GM06990 (cell line): ENCODE measurements around the gene TAOK3.

Experiments
- DNase-seq: peaks from one replicate; pipeline ENCODE4 v3.0.0-alpha.2; 2011; ENCODE audit not compliant: insufficient read length; ENCODE audit errors: extremely low read depth
- H3K27me3 ChIP-seq: replicated peaks from 2 replicates; pipeline ENCODE4 v1.6.0; 2011; ENCODE audit warnings: low read length; ENCODE audit not compliant: control insufficient read depth, insufficient read depth
- H3K36me3 ChIP-seq: 2 replicates; pipeline ENCODE4 v1.5.1; 2011; ENCODE audit warnings: low read length; ENCODE audit not compliant: control insufficient read depth, insufficient read depth
- H3K4me3 ChIP-seq: replicated peaks from 2 replicates; pipeline ENCODE4 v1.5.1; 2011; ENCODE audit warnings: low read depth, mild to moderate bottlenecking, control low read depth, low read length
- CTCF ChIP-seq: IDR thresholded peaks from 2 replicates; pipeline ENCODE4 v1.5.1; 2011; ENCODE audit warnings: low read length, control low read depth, mild to moderate bottlenecking, inconsistent platforms; ENCODE audit not compliant: insufficient read depth, poor library complexity, severe bottlenecking

TAOK3 gene

GRCh38 chr12:118334939-118335567 lies 37.7 kb downstream of the TAOK3 start:
- H3K36me3 ChIP-seq, result no peaks in the 10 kb centered on the region
- no peak for DNase-seq
- H3K27me3 ChIP-seq, result no peaks in the 10 kb centered on the region
- H3K4me3 ChIP-seq, result no peak overlapping the region
- TF ChIP-seq CTCF, result no peak

GRCh38 chr12:118334241-118334640 lies 38.5 kb downstream of the TAOK3 start:
- Histone ChIP-seq H3K27me3 (no peaks in the 10 kb centered on the region), H3K4me3 (no peak overlapping the region), H3K36me3 (no peaks in the 10 kb centered on the region)
- TF ChIP-seq CTCF, result no peak
- DNase-seq, result no peak

GRCh38 chr12:118332511-118332910 lies 40.2 kb downstream of the TAOK3 start:
- DNase-seq, result no peak
- Histone ChIP-seq H3K36me3 (no peaks in the 10 kb centered on the region), H3K4me3 (no peak overlapping the region), H3K27me3 (no peaks in the 10 kb centered on the region)
- TF ChIP-seq CTCF, result no peak

- no peak for TF ChIP-seq CTCF
- DNase-seq, result peak; percentile 32
- Histone ChIP-seq H3K36me3 (no peaks in the 10 kb centered on the region), H3K4me3 (no peak overlapping the region; the same call in 1 of the 2 replicates), H3K27me3 (no peaks in the 10 kb centered on the region)
Observed at GRCh38 chr12:118330421-118331018, 42.2 kb downstream of the TAOK3 start.

GRCh38 chr12:118328486-118329330 lies 44.0 kb downstream of the TAOK3 start:
- no peak for TF ChIP-seq CTCF
- H3K36me3 ChIP-seq, result no peaks in the 10 kb centered on the region
- H3K27me3 ChIP-seq, result no peaks in the 10 kb centered on the region
- H3K4me3 ChIP-seq, result no peak overlapping the region
- no peak for DNase-seq
